ENCODE data around the gene PNO1.
"Not testable (repeated sequence)": the region's sequence is repeated elsewhere in the genome, so short reads cannot be mapped to it uniquely, and the experiment has no call there.

The PNO1 gene

GRCh38 chr2:68167186-68167585 is 9.5 kb downstream of the PNO1 start:
- Histone ChIP-seq H3K9me3 (ENCODE audit: control insufficient read depth, low read length) (no peaks in the 10 kb centered on the region), H3K4me3 (ENCODE audit: low read length) (no peak overlapping the region), H3K27me3 (ENCODE audit: control insufficient read depth, insufficient read depth, low read length) (no peaks in the 10 kb centered on the region), H3K36me3 (ENCODE audit: control insufficient read depth, insufficient read depth, low read length) (no peaks in the 10 kb centered on the region), H3K9ac (ENCODE audit: low read length) (no peak overlapping the region), H3K4me1 (ENCODE audit: control insufficient read depth, insufficient read depth, low read length) (no peaks in the 10 kb centered on the region)

GRCh38 chr2:68169308-68169707 is 11.6 kb downstream of the PNO1 start:
- no peak overlapping the region for H3K4me3 ChIP-seq (ENCODE audit: low read length)
- no peaks in the 10 kb centered on the region for H3K27me3 ChIP-seq (ENCODE audit: control insufficient read depth, insufficient read depth, low read length)
- no peaks in the 10 kb centered on the region for H3K9me3 ChIP-seq (ENCODE audit: control insufficient read depth, low read length)
- H3K9ac ChIP-seq (ENCODE audit: low read length): no peak overlapping the region
- no peaks in the 10 kb centered on the region for H3K4me1 ChIP-seq (ENCODE audit: control insufficient read depth, insufficient read depth, low read length)
- H3K36me3 ChIP-seq (ENCODE audit: control insufficient read depth, insufficient read depth, low read length): no peaks in the 10 kb centered on the region

GRCh38 chr2:68171146-68171545 is 13.5 kb downstream of the PNO1 start:
- H3K36me3 ChIP-seq (ENCODE audit: control insufficient read depth, insufficient read depth, low read length): no peaks in the 10 kb centered on the region
- H3K4me1 ChIP-seq (ENCODE audit: control insufficient read depth, insufficient read depth, low read length): no peaks in the 10 kb centered on the region
- H3K9me3 ChIP-seq (ENCODE audit: control insufficient read depth, low read length): no peaks in the 10 kb centered on the region
- no peak overlapping the region for H3K9ac ChIP-seq (ENCODE audit: low read length)
- no peaks in the 10 kb centered on the region for H3K27me3 ChIP-seq (ENCODE audit: control insufficient read depth, insufficient read depth, low read length)
- no peak overlapping the region for H3K4me3 ChIP-seq (ENCODE audit: low read length)

- Histone ChIP-seq H3K4me3 (ENCODE audit: low read length) (no peak overlapping the region), H3K4me1 (ENCODE audit: control insufficient read depth, insufficient read depth, low read length) (no peaks in the 10 kb centered on the region), H3K9me3 (ENCODE audit: control insufficient read depth, low read length) (no peaks in the 10 kb centered on the region), H3K36me3 (ENCODE audit: control insufficient read depth, insufficient read depth, low read length) (no peaks in the 10 kb centered on the region), H3K9ac (ENCODE audit: low read length) (no peak overlapping the region), H3K27me3 (ENCODE audit: control insufficient read depth, insufficient read depth, low read length) (no peaks in the 10 kb centered on the region)
Measured at GRCh38 chr2:68171684-68172083, 14.0 kb downstream of the PNO1 start.

- Histone ChIP-seq H3K9me3 (ENCODE audit: control insufficient read depth, low read length) (no peaks in the 10 kb centered on the region), H3K4me1 (ENCODE audit: control insufficient read depth, insufficient read depth, low read length) (no peaks in the 10 kb centered on the region), H3K4me3 (ENCODE audit: low read length) (no peak overlapping the region), H3K36me3 (ENCODE audit: control insufficient read depth, insufficient read depth, low read length) (no peaks in the 10 kb centered on the region), H3K27me3 (ENCODE audit: control insufficient read depth, insufficient read depth, low read length) (no peaks in the 10 kb centered on the region), H3K9ac (ENCODE audit: low read length) (no peak overlapping the region)
Measured at GRCh38 chr2:68172521-68172920, 14.8 kb downstream of the PNO1 start.

- H3K27me3 ChIP-seq (ENCODE audit: control insufficient read depth, insufficient read depth, low read length): no peaks in the 10 kb centered on the region
- H3K36me3 ChIP-seq (ENCODE audit: control insufficient read depth, insufficient read depth, low read length): no peaks in the 10 kb centered on the region
- H3K9ac ChIP-seq (ENCODE audit: low read length): no peak overlapping the region
- H3K4me3 ChIP-seq (ENCODE audit: low read length): no peak overlapping the region
- no peaks in the 10 kb centered on the region for H3K9me3 ChIP-seq (ENCODE audit: control insufficient read depth, low read length)
- no peaks in the 10 kb centered on the region for H3K4me1 ChIP-seq (ENCODE audit: control insufficient read depth, insufficient read depth, low read length)
Measured at GRCh38 chr2:68172990-68173700, 15.5 kb downstream of the PNO1 start.

- not testable (repeated sequence) for H3K36me3 ChIP-seq (ENCODE audit: control insufficient read depth, insufficient read depth, low read length)
Measured at GRCh38 chr2:68175210-68175609, 17.5 kb downstream of the PNO1 start.

GRCh38 chr2:68176657-68177056 is 19.0 kb downstream of the PNO1 start:
- Histone ChIP-seq H3K9ac (ENCODE audit: low read length) (no peak overlapping the region), H3K4me3 (ENCODE audit: low read length) (no peak overlapping the region), H3K27me3 (ENCODE audit: control insufficient read depth, insufficient read depth, low read length) (no peaks in the 10 kb centered on the region), H3K36me3 (ENCODE audit: control insufficient read depth, insufficient read depth, low read length) (no peaks in the 10 kb centered on the region), H3K9me3 (ENCODE audit: control insufficient read depth, low read length) (no peaks in the 10 kb centered on the region), H3K4me1 (ENCODE audit: control insufficient read depth, insufficient read depth, low read length) (no peaks in the 10 kb centered on the region)

More at GRCh38 chr2:68175210-68175609, 17.5 kb downstream of the PNO1 start:
- not testable (repeated sequence) for H3K9me3 ChIP-seq (ENCODE audit: control insufficient read depth, low read length); H3K27me3 ChIP-seq (ENCODE audit: control insufficient read depth, insufficient read depth, low read length); H3K4me1 ChIP-seq (ENCODE audit: control insufficient read depth, insufficient read depth, low read length); H3K9ac ChIP-seq (ENCODE audit: low read length); H3K4me3 ChIP-seq (ENCODE audit: low read length)

- H3K27me3 ChIP-seq (ENCODE audit: control insufficient read depth, insufficient read depth, low read length): no peaks in the 10 kb centered on the region
- no peaks in the 10 kb centered on the region for H3K9me3 ChIP-seq (ENCODE audit: control insufficient read depth, low read length)
- no peak overlapping the region for H3K4me3 ChIP-seq (ENCODE audit: low read length)
- H3K36me3 ChIP-seq (ENCODE audit: control insufficient read depth, insufficient read depth, low read length): no peaks in the 10 kb centered on the region
- no peaks in the 10 kb centered on the region for H3K4me1 ChIP-seq (ENCODE audit: control insufficient read depth, insufficient read depth, low read length)
- no peak overlapping the region for H3K9ac ChIP-seq (ENCODE audit: low read length)
Measured at GRCh38 chr2:68177541-68177940, 19.9 kb downstream of the PNO1 start.

- H3K9me3 ChIP-seq (ENCODE audit: control insufficient read depth, low read length): no peaks in the 10 kb centered on the region
- no peaks in the 10 kb centered on the region for H3K36me3 ChIP-seq (ENCODE audit: control insufficient read depth, insufficient read depth, low read length)
- no peak overlapping the region for H3K4me3 ChIP-seq (ENCODE audit: low read length)
- H3K9ac ChIP-seq (ENCODE audit: low read length): no peak overlapping the region
- H3K27me3 ChIP-seq (ENCODE audit: control insufficient read depth, insufficient read depth, low read length): no peaks in the 10 kb centered on the region
- H3K4me1 ChIP-seq (ENCODE audit: control insufficient read depth, insufficient read depth, low read length): no peaks in the 10 kb centered on the region
Measured at GRCh38 chr2:68178432-68178831, 20.7 kb downstream of the PNO1 start.

- Histone ChIP-seq H3K27me3 (ENCODE audit: control insufficient read depth, insufficient read depth, low read length) (no peaks in the 10 kb centered on the region), H3K36me3 (ENCODE audit: control insufficient read depth, insufficient read depth, low read length) (no peaks in the 10 kb centered on the region), H3K4me1 (ENCODE audit: control insufficient read depth, insufficient read depth, low read length) (no peaks in the 10 kb centered on the region), H3K9ac (ENCODE audit: low read length) (no peak overlapping the region), H3K4me3 (ENCODE audit: low read length) (no peak overlapping the region), H3K9me3 (ENCODE audit: control insufficient read depth, low read length) (no peaks in the 10 kb centered on the region)
Measured at GRCh38 chr2:68178954-68179627, 21.4 kb downstream of the PNO1 start.

- H3K9me3 ChIP-seq (ENCODE audit: control insufficient read depth, low read length): no peaks in the 10 kb centered on the region
- no peak overlapping the region for H3K9ac ChIP-seq (ENCODE audit: low read length)
- H3K4me1 ChIP-seq (ENCODE audit: control insufficient read depth, insufficient read depth, low read length): peaks cover 7% of the 10 kb centered on the region
- no peaks in the 10 kb centered on the region for H3K36me3 ChIP-seq (ENCODE audit: control insufficient read depth, insufficient read depth, low read length)
- no peaks in the 10 kb centered on the region for H3K27me3 ChIP-seq (ENCODE audit: control insufficient read depth, insufficient read depth, low read length)
- no peak overlapping the region for H3K4me3 ChIP-seq (ENCODE audit: low read length)
Measured at GRCh38 chr2:68182902-68183301, 25.2 kb downstream of the PNO1 start.

Data from mucosa of stomach (tissue), 1 donor.